ENCODE results near the gene TJAP1. TPM values are rescaled to one million over a fixed set of nuclear protein-coding genes. Genes with fewer than 3 reads are reported as not detected.
A peak's percentile ranks its signal among the peaks of the same experiment; 100 is the strongest.

The TJAP1 gene
- total RNA-seq, 2 donors from 2014 or later: 15.8 to 22.0 TPM

GRCh38 chr6:43509142-43509983 lies 32.0 kb downstream of the TJAP1 start:
- H3K27ac ChIP-seq: peak overlapping the region in 1 of 2 donors; percentile 62
- peak overlapping the region; percentile 50 to 76 for H3K4me3 ChIP-seq
- DNase-seq (ENCODE audit: low spot score): no peak
- H3K9me3 ChIP-seq: no peaks in the 10 kb centered on the region
- no peak for TF ChIP-seq CTCF (IDR thresholded peaks at IDR 0.05)
- H3K36me3 ChIP-seq: peaks cover 47% of the 10 kb centered on the region
- H3K4me1 ChIP-seq: peaks cover 0 to 45% of the 10 kb centered on the region in 2 donors
- no peaks in the 10 kb centered on the region for H3K27me3 ChIP-seq

- H3K36me3 ChIP-seq: peaks cover 42% of the 10 kb centered on the region
- H3K4me3 ChIP-seq: peak within 1 kb of the TSS; percentile 50 to 76
- H3K27me3 ChIP-seq: no peaks in the 10 kb centered on the region
- DNase-seq (ENCODE audit: low spot score): peak; percentile 91
- no peaks in the 10 kb centered on the region for H3K9me3 ChIP-seq
- H3K4me1 ChIP-seq: peaks cover 0 to 51% of the 10 kb centered on the region in 2 donors
- H3K27ac ChIP-seq: peak within 1 kb of the TSS; percentile 62 to 73
- TF ChIP-seq CTCF (IDR thresholded peaks at IDR 0.05): no peak
These were observed 32.8 kb downstream of the TJAP1 start, which contains the start of gene LRRC73 for GRCh38 chr6:43509984-43510826. Gene LRRC73 (minus strand): TSS chr6:43510346. CDS start chr6:43509785, 561 bp downstream.

DNA sequence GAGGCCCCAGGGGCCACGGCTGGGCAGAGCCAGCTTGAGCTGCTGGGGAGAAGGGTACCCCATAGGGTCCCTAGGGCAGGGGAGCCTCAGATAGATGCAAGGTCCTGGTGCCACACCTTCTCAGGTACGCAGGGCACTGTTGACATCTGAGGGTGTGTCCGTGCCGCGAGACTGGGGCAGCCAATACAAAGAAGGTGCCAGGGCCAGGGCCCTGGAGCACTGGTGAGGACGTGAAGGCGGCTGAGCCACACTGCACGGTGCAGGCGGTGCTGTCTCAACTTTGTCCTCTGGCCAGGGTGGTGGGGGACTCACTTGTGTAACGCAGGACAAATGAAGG lies 33.4 kb downstream of the TJAP1 start:
- H3K4me3 ChIP-seq: peak overlapping the region; percentile 50 to 76

GRCh38 chr6:43511824-43512415 lies 34.5 kb downstream of the TJAP1 start:
- Histone ChIP-seq H3K27ac (peak overlapping the region; percentile 30 to 58), H3K4me3 (no peak overlapping the region), H3K36me3 (peaks cover 42% of the 10 kb centered on the region), H3K9me3 (no peaks in the 10 kb centered on the region), H3K4me1 (peaks cover 0 to 57% of the 10 kb centered on the region in 2 donors), H3K27me3 (no peaks in the 10 kb centered on the region)
- no peak for DNase-seq (ENCODE audit: low spot score)
- TF ChIP-seq CTCF (IDR thresholded peaks at IDR 0.05): no peak

More for the DNA sequence above, 33.4 kb downstream of the TJAP1 start:
- Histone ChIP-seq H3K36me3 (peaks cover 42% of the 10 kb centered on the region), H3K9me3 (no peaks in the 10 kb centered on the region), H3K27me3 (no peaks in the 10 kb centered on the region), H3K4me1 (peaks cover 0 to 57% of the 10 kb centered on the region in 2 donors), H3K27ac (peak overlapping the region; percentile 62 to 73)
- TF ChIP-seq CTCF (IDR thresholded peaks at IDR 0.05): no peak
- DNase-seq (ENCODE audit: low spot score): no peak

- TF ChIP-seq CTCF (IDR thresholded peaks at IDR 0.05): no peak
- peaks cover 59% of the 10 kb centered on the region for H3K36me3 ChIP-seq
- H3K27me3 ChIP-seq: no peaks in the 10 kb centered on the region
- peaks cover 0 to 53% of the 10 kb centered on the region in 2 donors for H3K4me1 ChIP-seq
- no peaks in the 10 kb centered on the region for H3K9me3 ChIP-seq
- peak overlapping the region; percentile 83 to 91 for H3K4me3 ChIP-seq
- DNase-seq (ENCODE audit: low spot score): no peak
- H3K27ac ChIP-seq: peak overlapping the region in 1 of 2 donors; percentile 87
These were observed 38.4 kb downstream of the TJAP1 start for GRCh38 chr6:43515808-43516207.
